Ovary (tissue), 3 donors: ENCODE data around the gene HDAC11.

Experiments used
- EP300 ChIP-seq: sonication (generic); formaldehyde crosslinking; IDR thresholded peaks from one replicate; pipeline ENCODE4 v1.6.1; 2017; ENCODE audit warnings: antibody characterized with exemption
- TF ChIP-seq, protein P1 (sequence below), 3 donors: fragments of 450-650 bp in 2 of 3; fragments of 200-600 bp in 1 of 3; IDR thresholded peaks; one replicate each; pipeline versions ENCODE4 v1.5.1 to v1.8.0; 2016 to 2022; ENCODE audit warnings: antibody characterized with exemption in 3 of 3, mild to moderate bottlenecking in 1 of 3
- donor health status: DM: no; HTN: no; CAD: no.

DNA sequence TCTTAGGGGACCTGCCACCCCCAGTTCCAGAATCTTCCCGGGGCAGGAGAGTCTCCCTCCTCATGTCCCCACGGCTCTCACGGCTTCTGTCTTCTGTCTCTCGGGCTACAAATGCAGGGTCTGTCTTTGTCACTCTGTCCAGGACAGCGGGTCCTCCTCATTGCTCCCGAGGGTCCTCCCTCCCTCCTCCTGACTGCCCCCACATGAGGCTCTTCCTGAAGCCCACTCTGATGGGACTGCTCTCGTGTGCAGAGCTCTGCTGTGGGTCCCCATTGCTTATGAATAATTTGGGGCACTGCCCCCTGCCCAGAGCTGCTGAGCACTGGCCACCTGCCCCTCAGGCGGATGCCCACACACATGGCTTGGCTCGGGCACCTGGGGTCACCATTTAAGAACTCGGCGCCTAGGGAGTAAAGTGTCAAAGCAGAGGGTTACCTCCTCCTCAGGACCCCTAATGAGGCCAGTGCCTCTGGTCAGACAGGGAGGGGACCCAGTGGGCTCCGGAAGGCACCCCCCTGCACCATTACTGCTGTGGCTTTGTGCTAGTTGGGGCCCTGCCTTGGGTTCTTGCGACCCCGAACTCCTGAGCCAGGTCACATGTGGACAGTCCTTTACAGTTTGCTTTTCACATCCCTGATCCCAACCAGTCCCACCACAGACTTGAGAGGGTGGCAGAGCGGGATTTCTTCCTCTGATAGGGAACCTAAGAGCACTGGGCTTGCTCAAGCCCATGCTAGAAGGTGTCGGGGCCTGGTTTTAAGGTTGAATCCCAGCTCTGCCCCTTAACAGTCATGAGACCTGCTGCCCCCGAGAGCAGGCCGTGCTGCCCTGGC lies 22.1 kb downstream of the HDAC11 start:
- TF ChIP-seq, protein P1, sequence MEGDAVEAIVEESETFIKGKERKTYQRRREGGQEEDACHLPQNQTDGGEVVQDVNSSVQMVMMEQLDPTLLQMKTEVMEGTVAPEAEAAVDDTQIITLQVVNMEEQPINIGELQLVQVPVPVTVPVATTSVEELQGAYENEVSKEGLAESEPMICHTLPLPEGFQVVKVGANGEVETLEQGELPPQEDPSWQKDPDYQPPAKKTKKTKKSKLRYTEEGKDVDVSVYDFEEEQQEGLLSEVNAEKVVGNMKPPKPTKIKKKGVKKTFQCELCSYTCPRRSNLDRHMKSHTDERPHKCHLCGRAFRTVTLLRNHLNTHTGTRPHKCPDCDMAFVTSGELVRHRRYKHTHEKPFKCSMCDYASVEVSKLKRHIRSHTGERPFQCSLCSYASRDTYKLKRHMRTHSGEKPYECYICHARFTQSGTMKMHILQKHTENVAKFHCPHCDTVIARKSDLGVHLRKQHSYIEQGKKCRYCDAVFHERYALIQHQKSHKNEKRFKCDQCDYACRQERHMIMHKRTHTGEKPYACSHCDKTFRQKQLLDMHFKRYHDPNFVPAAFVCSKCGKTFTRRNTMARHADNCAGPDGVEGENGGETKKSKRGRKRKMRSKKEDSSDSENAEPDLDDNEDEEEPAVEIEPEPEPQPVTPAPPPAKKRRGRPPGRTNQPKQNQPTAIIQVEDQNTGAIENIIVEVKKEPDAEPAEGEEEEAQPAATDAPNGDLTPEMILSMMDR (IDR thresholded peaks at IDR 0.05): no peak
- TF ChIP-seq EP300: no peak
